PC-9 (cell line): ENCODE measurements around the gene NOC4L. TPM values are rescaled to one million over a fixed set of nuclear protein-coding genes. Genes with fewer than 3 reads are reported as not detected.

ENCODE experiments used
- BruUV-seq: library from RNA; stranded (reverse); fragments of 400-500 nt; replicated peaks from 2 replicates; lab custom pipeline; 2021; lab: Mats Ljungman, UMichigan
- CTCF ChIA-PET: fragments of 300-600 bp; sonication (Branson Sonifier 250); formaldehyde crosslinking; loops from one replicate; lab custom pipeline; 2022; ENCODE audit warnings: antibody characterized with exemption; lab: Charles Lee
- POLR2A ChIA-PET: fragments of 300-600 bp; sonication (Branson Sonifier 250); formaldehyde crosslinking; loops from one replicate; lab custom pipeline; 2022; ENCODE audit warnings: antibody characterized with exemption; ENCODE audit not compliant: unreplicated experiment; lab: Charles Lee
- DNase-seq, 2 experiments: peaks; one replicate each; pipeline versions ENCODE4 v3.0.0 to v3.0.0-alpha.2; 2015 to 2022; ENCODE audit warnings: mixed read lengths in 1 of 2
- H2AFZ ChIP-seq: fragments of 200-600 bp; sonication (generic); 2 replicates; pipeline ENCODE4 v1.8.1; 2017; ENCODE audit warnings: antibody characterized with exemption
- H3F3A ChIP-seq: fragments of 200-600 bp; sonication (generic); 2 replicates; pipeline ENCODE4 v1.8.1; 2017; ENCODE audit warnings: antibody characterized with exemption, mild to moderate bottlenecking, low read depth; ENCODE audit not compliant: insufficient read depth
- H3K27ac ChIP-seq: fragments of 200-600 bp; sonication (generic); 2 replicates; pipeline ENCODE4 v1.6.1; 2016; ENCODE audit warnings: mixed run types
- H3K27me3 ChIP-seq: fragments of 200-600 bp; sonication (generic); 2 replicates; pipeline ENCODE4 v1.6.1; 2016; ENCODE audit warnings: low read depth, mixed run types; ENCODE audit not compliant: insufficient read depth
- H3K36me3 ChIP-seq: fragments of 200-600 bp; sonication (generic); 2 replicates; pipeline ENCODE4 v1.6.1; 2016; ENCODE audit warnings: low read depth, mixed run types
- H3K4me1 ChIP-seq: fragments of 200-600 bp; sonication (generic); replicated peaks from 2 replicates; pipeline ENCODE4 v1.6.1; 2016; ENCODE audit warnings: mixed run types; ENCODE audit not compliant: insufficient read depth
- H3K4me2 ChIP-seq: fragments of 200-600 bp; sonication (generic); 2 replicates; pipeline ENCODE4 v1.6.1; 2017; ENCODE audit warnings: mixed run types
- H3K4me3 ChIP-seq: fragments of 200-600 bp; sonication (generic); 2 replicates; pipeline ENCODE4 v1.6.1; 2016; ENCODE audit warnings: mixed run types
- H3K79me2 ChIP-seq: fragments of 200-600 bp; sonication (generic); 2 replicates; pipeline ENCODE4 v1.6.1; 2017; ENCODE audit warnings: low read depth, mixed run types
- H3K9me2 ChIP-seq: fragments of 200-600 bp; sonication (generic); 2 replicates; pipeline ENCODE4 v1.8.1; 2017; ENCODE audit warnings: mild to moderate bottlenecking; ENCODE audit not compliant: insufficient read depth
- H3K9me3 ChIP-seq: fragments of 200-600 bp; sonication (generic); 2 replicates; pipeline ENCODE4 v1.8.1; 2016; ENCODE audit warnings: low read depth; ENCODE audit not compliant: insufficient read depth
- H4K20me1 ChIP-seq: fragments of 200-600 bp; sonication (generic); 2 replicates; pipeline ENCODE4 v1.8.1; 2017; ENCODE audit not compliant: insufficient read depth
- CTCF ChIP-seq: fragments of 200-600 bp; sonication (generic); conservative IDR thresholded peaks from 2 replicates; pipeline ENCODE4 v1.6.1; 2017; ENCODE audit warnings: mixed run types, antibody characterized with exemption, mild to moderate bottlenecking, moderate library complexity
- EZH2 ChIP-seq: fragments of 200-600 bp; sonication (generic); IDR thresholded peaks from 2 replicates; pipeline ENCODE4 v1.8.0; 2017; ENCODE audit warnings: antibody characterized with exemption, low read depth
- intact Hi-C: fragments of 100-400 bp; cut with micrococcal nuclease; formaldehyde crosslinking; loops from one replicate; pipeline ENCODE4 v1.10.0; 2022; ENCODE audit not compliant: unreplicated experiment
- total RNA-seq: library from RNA; stranded (reverse); gene quantifications from 2 replicates; pipeline ENCODE4 v1.2.3, GENCODE V29; 2021

NOC4L gene
- total RNA-seq, 1 experiment from 2014 or later: 27.1 TPM

- H4K20me1 ChIP-seq: peaks cover 7% of the 10 kb centered on the region; the same call in 1 of the 2 replicates
- CTCF ChIA-PET: interaction anchor here (0.8 kb wide), 1 partner anchor 237 kb away, joined by 6 read pairs; no protein-coding TSS in a partner anchor
- intact Hi-C loops: no loop called here
- H3K4me3 ChIP-seq: no peak overlapping the region
- H3K9me3 ChIP-seq: no peaks in the 10 kb centered on the region
- POLR2A ChIA-PET: no interaction called here
- no peaks in the 10 kb centered on the region for H3F3A ChIP-seq
- no peaks in the 10 kb centered on the region for H3K9me2 ChIP-seq
- no peaks in the 10 kb centered on the region for H3K4me1 ChIP-seq
- H2AFZ ChIP-seq: no peak overlapping the region
- DNase-seq: no peak
- BruUV-seq: no TSS peak
- TF ChIP-seq EZH2 (no peak), CTCF (no peak)
- peaks cover 91% of the 10 kb centered on the region for H3K27me3 ChIP-seq
- H3K79me2 ChIP-seq: no peaks in the 10 kb centered on the region
- no peak overlapping the region for H3K4me2 ChIP-seq
- H3K27ac ChIP-seq: no peak overlapping the region
- no peaks in the 10 kb centered on the region for H3K36me3 ChIP-seq
Measured at GRCh38 chr12:132174015-132174838, 30.0 kb downstream of the NOC4L start.

GRCh38 chr12:132174839-132175490, 30.7 kb downstream of the NOC4L start:
- CTCF ChIA-PET: interaction anchor here (0.8 kb wide), 1 partner anchor 236 kb away, joined by 6 read pairs; no protein-coding TSS in a partner anchor
- H3K79me2 ChIP-seq: no peaks in the 10 kb centered on the region
- intact Hi-C loops: no loop called here
- POLR2A ChIA-PET: no interaction called here
- H3K4me2 ChIP-seq: no peak overlapping the region
- H3K36me3 ChIP-seq: no peaks in the 10 kb centered on the region
- no peak overlapping the region for H2AFZ ChIP-seq
- TF ChIP-seq EZH2 (no peak), CTCF (no peak)
- no TSS peak for BruUV-seq
- H4K20me1 ChIP-seq: peaks cover 7% of the 10 kb centered on the region; the same call in 1 of the 2 replicates
- no peaks in the 10 kb centered on the region for H3K9me3 ChIP-seq
- no peak for DNase-seq
- peaks cover 94% of the 10 kb centered on the region for H3K27me3 ChIP-seq
- H3K27ac ChIP-seq: no peak overlapping the region
- H3K4me3 ChIP-seq: no peak overlapping the region
- H3K4me1 ChIP-seq: no peaks in the 10 kb centered on the region
- H3K9me2 ChIP-seq: no peaks in the 10 kb centered on the region
- no peaks in the 10 kb centered on the region for H3F3A ChIP-seq

DNA sequence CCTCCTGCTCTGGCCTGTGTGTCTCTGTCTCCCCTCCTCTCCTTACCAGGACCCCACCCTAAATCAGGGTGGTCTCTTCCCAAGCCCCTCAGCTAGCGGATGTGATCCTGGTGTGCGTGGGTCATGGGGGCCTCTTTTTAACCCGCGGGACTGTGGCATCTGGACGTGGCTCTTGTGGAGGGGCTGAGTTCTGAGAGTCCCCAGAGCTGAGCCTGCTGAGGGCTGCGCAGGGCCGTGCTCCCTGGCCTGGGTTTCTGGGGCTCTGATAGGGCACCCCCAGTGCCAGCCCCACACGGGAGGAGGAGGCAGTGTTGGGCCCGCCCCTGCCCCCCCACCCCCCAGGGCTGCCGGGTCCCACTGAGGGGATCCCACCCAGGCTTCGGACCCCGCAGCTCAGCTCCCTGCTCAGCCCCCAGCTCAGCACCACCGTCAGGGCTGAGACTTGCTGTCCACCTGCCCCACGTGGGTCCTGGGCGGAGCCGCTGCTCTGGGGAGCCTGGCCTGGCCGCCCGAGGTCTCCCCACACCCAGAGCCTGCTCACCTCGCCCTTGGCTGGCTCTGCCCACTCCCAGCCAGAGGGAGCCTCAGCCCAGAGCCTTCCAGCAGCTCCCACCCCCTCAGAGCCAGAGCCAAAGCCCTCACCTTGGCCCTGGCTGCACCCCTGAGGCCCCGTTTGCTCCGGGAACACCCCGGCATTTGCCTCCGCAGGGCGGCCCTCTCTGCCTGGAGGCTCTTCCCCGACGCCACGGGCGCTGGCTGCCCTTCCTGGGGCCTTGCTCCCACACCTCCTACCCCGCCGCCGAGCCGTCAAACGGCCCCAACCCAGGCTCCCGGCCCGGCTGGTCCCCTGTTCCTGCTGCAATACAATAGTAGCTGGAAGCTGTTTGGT, 31.5 kb downstream of the NOC4L start:
- Histone ChIP-seq H4K20me1 (peaks cover 7% of the 10 kb centered on the region; the same call in 1 of the 2 replicates), H3K4me1 (no peaks in the 10 kb centered on the region), H3K9me2 (no peaks in the 10 kb centered on the region), H3K9me3 (no peaks in the 10 kb centered on the region), H3K27ac (no peak overlapping the region), H3K4me3 (no peak overlapping the region), H2AFZ (no peak overlapping the region), H3F3A (no peaks in the 10 kb centered on the region), H3K79me2 (no peaks in the 10 kb centered on the region), H3K36me3 (no peaks in the 10 kb centered on the region), H3K4me2 (no peak overlapping the region), H3K27me3 (peaks cover 96% of the 10 kb centered on the region)
- ChIA-PET POLR2A (no interaction called here), CTCF (no interaction called here)
- no TSS peak for BruUV-seq
- TF ChIP-seq EZH2: no peak
- no peak for TF ChIP-seq CTCF
- intact Hi-C loops: no loop called here
- peak in 1 of 2 experiments; percentile 37 for DNase-seq
